MM.1S (cell line): Measurements from ENCODE around the gene KCNIP4.

ENCODE experiments used
- DNase-seq: peaks from one replicate; pipeline ENCODE4 v3.0.0-alpha.2; 2015
- H2AFZ ChIP-seq: fragments of 300-600 bp; sonication (generic); 2 replicates; pipeline ENCODE4 v1.6.0; 2016; ENCODE audit warnings: antibody characterized with exemption, low read length
- H3F3A ChIP-seq: fragments of 300-600 bp; sonication (generic); 2 replicates; pipeline ENCODE4 v1.6.1; 2016; ENCODE audit warnings: mild to moderate bottlenecking, antibody characterized with exemption, low read length, moderate library complexity, mixed read lengths; ENCODE audit not compliant: insufficient read depth
- H3K27ac ChIP-seq: fragments of 300-600 bp; sonication (generic); 2 replicates; pipeline ENCODE4 v1.5.1; 2016; ENCODE audit warnings: mild to moderate bottlenecking, low read length
- H3K27me3 ChIP-seq: fragments of 300-600 bp; sonication (generic); replicated peaks from 2 replicates; pipeline ENCODE4 v1.6.0; 2016; ENCODE audit warnings: low read length; ENCODE audit not compliant: insufficient read depth
- H3K36me3 ChIP-seq: fragments of 300-600 bp; sonication (generic); replicated peaks from 2 replicates; pipeline ENCODE4 v1.6.1; 2016; ENCODE audit warnings: mild to moderate bottlenecking, low read length, mixed read lengths; ENCODE audit not compliant: insufficient read depth
- H3K4me1 ChIP-seq: fragments of 300-600 bp; sonication (generic); 2 replicates; pipeline ENCODE4 v1.6.1; 2016; ENCODE audit warnings: low read length, mixed read lengths
- H3K4me2 ChIP-seq: fragments of 300-600 bp; sonication (generic); 2 replicates; pipeline ENCODE4 v1.6.0; 2016; ENCODE audit warnings: low read depth, low read length
- H3K4me3 ChIP-seq: fragments of 300-600 bp; sonication (generic); 2 replicates; pipeline ENCODE4 v1.5.1; 2016; ENCODE audit warnings: low read length, mixed read lengths
- H3K79me2 ChIP-seq: fragments of 300-600 bp; sonication (generic); 2 replicates; pipeline ENCODE4 v1.6.1; 2016; ENCODE audit warnings: mixed run types, low read length, mixed read lengths
- H3K9ac ChIP-seq: fragments of 300-600 bp; sonication (generic); 2 replicates; pipeline ENCODE4 v1.6.1; 2016; ENCODE audit warnings: low read length, mixed read lengths
- H3K9me2 ChIP-seq: fragments of 300-600 bp; sonication (generic); replicated peaks from 2 replicates; pipeline ENCODE4 v1.6.1; 2016; ENCODE audit warnings: mild to moderate bottlenecking, low read length, mixed read lengths; ENCODE audit not compliant: insufficient read depth
- H3K9me3 ChIP-seq: fragments of 300-600 bp; sonication (generic); replicated peaks from 2 replicates; pipeline ENCODE4 v1.6.1; 2016; ENCODE audit warnings: mild to moderate bottlenecking, low read length, mixed read lengths; ENCODE audit not compliant: insufficient read depth
- H4K20me1 ChIP-seq: fragments of 300-600 bp; sonication (generic); 2 replicates; pipeline ENCODE4 v1.6.1; 2016; ENCODE audit warnings: mild to moderate bottlenecking, low read length, moderate library complexity, mixed read lengths; ENCODE audit not compliant: insufficient read depth
- CTCF ChIP-seq: fragments of 300-600 bp; sonication (generic); IDR thresholded peaks from 2 replicates; pipeline ENCODE4 v1.5.1; 2016; ENCODE audit warnings: antibody characterized with exemption, low read length, mixed read lengths
- EZH2 ChIP-seq: fragments of 300-600 bp; sonication (generic); optimal IDR thresholded peaks from 2 replicates; pipeline ENCODE3; 2017; ENCODE audit warnings: low read depth, mild to moderate bottlenecking, antibody characterized with exemption, low read length, mixed read lengths
- EZH2phosphoT487 ChIP-seq: fragments of 300-600 bp; sonication (generic); IDR thresholded peaks from 2 replicates; pipeline ENCODE4 v1.6.1; 2018; ENCODE audit warnings: antibody characterized with exemption, low read length

KCNIP4 gene

GRCh38 chr4:21226637-21227538, 721.7 kb downstream of the KCNIP4 start:
- DNase-seq = no peak
- Histone ChIP-seq H3K36me3 (no peaks in the 10 kb centered on the region), H4K20me1 (no peaks in the 10 kb centered on the region), H3K9ac (no peak overlapping the region), H3K27me3 (no peaks in the 10 kb centered on the region), H3K9me3 (no peaks in the 10 kb centered on the region), H3K4me1 (no peaks in the 10 kb centered on the region), H3K79me2 (no peaks in the 10 kb centered on the region), H3K4me3 (no peak overlapping the region), H3K9me2 (no peaks in the 10 kb centered on the region), H3K4me2 (no peak overlapping the region), H3F3A (no peaks in the 10 kb centered on the region), H2AFZ (no peak overlapping the region), H3K27ac (no peak overlapping the region)
- TF ChIP-seq EZH2phosphoT487 (no peak), EZH2 (no peak), CTCF (no peak)

GRCh38 chr4:21211846-21212245, 736.7 kb downstream of the KCNIP4 start:
- no peak overlapping the region for H3K4me3 ChIP-seq
- no peaks in the 10 kb centered on the region for H3K9me3 ChIP-seq
- H4K20me1 ChIP-seq = no peaks in the 10 kb centered on the region
- H3K4me2 ChIP-seq = no peak overlapping the region
- H3K9ac ChIP-seq = no peak overlapping the region
- TF ChIP-seq EZH2phosphoT487 (no peak), CTCF (no peak), EZH2 (no peak)
- no peaks in the 10 kb centered on the region for H3F3A ChIP-seq
- H3K79me2 ChIP-seq = no peaks in the 10 kb centered on the region
- H3K4me1 ChIP-seq = no peaks in the 10 kb centered on the region
- no peak for DNase-seq
- no peaks in the 10 kb centered on the region for H3K9me2 ChIP-seq
- H3K36me3 ChIP-seq = no peaks in the 10 kb centered on the region
- no peak overlapping the region for H2AFZ ChIP-seq
- H3K27me3 ChIP-seq = no peaks in the 10 kb centered on the region
- H3K27ac ChIP-seq = no peak overlapping the region

GRCh38 chr4:21209860-21210259, 738.7 kb downstream of the KCNIP4 start:
- H4K20me1 ChIP-seq = no peaks in the 10 kb centered on the region
- H3K4me3 ChIP-seq = no peak overlapping the region
- TF ChIP-seq CTCF = no peak
- no peak for TF ChIP-seq EZH2phosphoT487
- no peak for TF ChIP-seq EZH2
- H3F3A ChIP-seq = no peaks in the 10 kb centered on the region
- no peaks in the 10 kb centered on the region for H3K27me3 ChIP-seq
- H3K36me3 ChIP-seq = no peaks in the 10 kb centered on the region
- H3K79me2 ChIP-seq = no peaks in the 10 kb centered on the region
- no peak overlapping the region for H3K9ac ChIP-seq
- H3K4me1 ChIP-seq = no peaks in the 10 kb centered on the region
- no peak overlapping the region for H3K27ac ChIP-seq
- no peak overlapping the region for H2AFZ ChIP-seq
- H3K9me3 ChIP-seq = no peaks in the 10 kb centered on the region
- H3K4me2 ChIP-seq = no peak overlapping the region
- H3K9me2 ChIP-seq = no peaks in the 10 kb centered on the region
- no peak for DNase-seq
